ENCODE results near the gene SRXN1.
"Not testable (repeated sequence)": the region's sequence is repeated elsewhere in the genome, so short reads cannot be mapped to it uniquely, and the experiment has no call there.

SRXN1 gene

DNA sequence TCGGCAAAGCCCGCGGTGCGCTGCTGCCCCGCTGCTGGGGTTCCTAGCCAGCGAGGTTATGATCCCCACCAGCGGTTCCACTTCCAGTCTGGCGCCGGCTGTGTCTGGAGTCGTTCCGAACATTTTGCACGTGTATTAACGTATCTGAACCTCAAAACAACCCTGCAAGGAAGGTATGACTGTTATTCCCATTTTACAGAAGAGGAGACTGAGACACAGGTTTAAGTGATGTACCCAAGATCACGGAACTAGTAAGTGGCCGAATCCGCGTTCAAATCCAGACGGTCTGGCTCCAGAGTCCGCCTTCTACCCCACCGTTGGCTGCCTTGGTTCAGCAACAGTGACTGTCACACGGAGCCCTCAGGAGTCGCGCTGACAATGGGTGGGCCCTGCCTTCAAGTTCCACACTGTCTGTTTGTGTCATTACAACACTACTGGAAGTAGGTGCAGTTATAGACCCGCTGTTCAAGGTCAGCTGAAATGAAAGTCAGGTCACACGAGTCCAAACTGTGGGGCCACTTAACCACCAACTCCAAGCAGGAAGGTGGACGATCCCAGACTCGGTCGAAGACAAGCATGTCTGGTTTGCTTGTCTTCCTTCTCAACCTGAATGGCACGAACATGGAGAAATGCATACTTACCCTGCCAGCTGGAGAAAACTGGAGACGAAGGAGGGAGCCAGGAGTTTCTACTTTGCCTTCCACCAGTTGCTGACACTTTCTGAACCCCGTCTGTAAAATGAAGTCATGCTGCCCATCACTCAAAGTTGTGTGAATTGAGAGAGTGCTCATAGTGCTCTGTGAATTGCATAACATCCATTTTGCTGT lies 803 bp upstream of the SRXN1 start:
- no peak for DNase-seq

- no peak for DNase-seq
Measured at GRCh38 chr20:652615-653109, 338 bp downstream of the SRXN1 start.

DNA sequence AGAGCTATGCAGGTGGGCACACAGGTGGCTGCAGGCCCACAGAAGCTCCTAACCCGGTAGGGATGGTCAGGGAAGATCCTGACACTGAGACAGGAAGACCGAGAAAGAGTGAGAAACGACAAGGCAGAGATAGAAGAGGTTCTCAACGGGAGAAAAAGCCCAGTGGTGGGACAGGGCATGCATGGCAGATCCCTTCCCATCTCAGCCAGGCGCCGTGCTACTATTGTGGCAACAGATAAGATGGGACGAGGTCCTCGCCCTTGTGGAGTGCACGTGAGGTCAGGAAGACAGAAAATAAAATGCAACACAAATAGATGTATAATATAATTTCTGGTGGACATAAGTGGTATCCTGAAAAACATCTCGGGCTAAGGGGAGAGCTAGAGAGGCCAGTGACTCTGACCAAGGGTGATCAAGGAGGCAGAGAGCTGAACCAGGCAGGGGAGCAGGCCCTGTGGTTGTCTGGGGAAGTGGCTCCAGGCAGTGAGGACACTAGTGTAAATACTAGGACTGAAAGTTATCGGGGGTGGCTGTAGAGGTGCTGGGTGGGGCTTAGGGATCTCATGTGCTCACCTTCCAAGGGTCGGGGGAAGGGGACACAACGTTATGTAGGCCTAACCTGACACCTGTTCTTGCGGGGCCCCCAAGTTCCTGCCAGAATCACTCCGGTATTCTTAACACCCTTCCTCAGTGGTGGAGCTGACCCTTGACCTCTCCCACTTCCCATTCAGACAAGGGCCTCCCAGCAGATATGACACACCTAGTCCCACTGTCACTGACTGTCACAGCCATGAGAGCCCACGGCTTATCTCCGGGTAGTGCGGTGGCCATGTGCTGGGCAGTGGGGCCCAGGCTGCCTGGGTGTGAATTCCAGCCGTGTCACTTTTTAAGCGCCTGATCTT lies 1.0 kb downstream of the SRXN1 start:
- no peak for DNase-seq

DNA sequence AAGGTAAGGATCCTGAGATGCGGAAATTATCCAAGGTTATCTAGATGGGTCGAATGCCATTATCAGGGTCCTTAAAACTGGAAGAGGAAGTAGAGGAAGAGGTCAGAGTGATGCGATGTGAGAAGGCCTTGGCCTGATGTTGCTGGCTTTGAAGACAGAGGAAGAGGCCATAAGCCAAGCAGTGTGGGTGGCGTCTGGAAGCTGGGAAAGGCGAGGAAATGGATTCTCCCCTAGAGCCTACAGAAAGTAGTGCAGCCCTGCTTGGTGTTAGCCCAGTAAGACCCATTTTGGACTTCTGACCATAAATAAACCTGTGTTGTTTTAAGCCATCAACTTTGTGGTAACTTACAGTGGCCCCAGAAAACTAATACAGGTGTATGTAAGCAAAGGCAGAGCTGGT lies 2.0 kb downstream of the SRXN1 start:
- DNase-seq = no peak

DNA sequence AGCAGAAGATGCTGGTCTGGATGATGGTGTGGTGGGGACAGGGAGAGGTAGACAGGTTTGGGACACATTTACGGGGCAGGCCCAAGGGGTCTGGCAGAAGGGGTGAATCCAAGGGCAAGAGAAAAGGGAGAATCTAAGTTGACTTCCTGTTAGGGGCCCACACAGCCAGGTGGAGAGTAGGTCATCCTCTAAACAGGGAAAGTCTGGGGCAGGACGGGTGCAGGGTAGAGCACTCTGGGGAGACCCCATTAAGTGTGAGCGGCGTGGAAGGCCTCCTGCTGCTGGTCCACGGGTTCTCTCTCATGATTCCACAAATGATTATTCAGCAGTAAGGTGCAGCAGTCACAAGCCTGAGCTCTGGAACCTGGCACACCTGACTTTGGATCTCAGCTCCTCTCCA lies 2.7 kb downstream of the SRXN1 start:
- DNase-seq = no peak

DNA sequence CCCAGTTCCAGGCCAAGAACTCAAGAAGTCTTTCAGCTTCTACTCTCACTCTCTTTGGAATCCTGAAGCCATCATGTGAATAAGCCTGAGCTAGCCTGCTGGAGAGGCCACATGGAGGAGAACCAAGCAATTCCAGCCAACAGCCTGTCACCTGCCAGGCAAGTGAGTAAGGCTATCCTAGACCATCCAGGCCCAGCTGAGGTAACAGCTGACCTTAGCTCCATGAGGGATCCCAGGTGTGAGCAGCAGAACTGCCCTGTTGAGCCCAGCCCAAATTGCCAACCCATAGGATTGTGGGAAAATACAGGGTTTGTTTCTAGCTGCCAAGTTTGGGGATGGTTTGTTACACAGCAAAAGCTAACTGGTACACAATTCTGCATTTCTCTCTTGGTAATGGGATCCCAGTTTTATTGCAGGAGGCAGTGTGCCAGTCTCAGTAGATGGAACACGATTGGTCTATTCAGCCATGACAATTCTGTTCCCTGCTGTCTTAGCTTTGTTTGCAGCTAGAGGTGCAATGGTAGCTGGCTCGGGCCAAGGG lies 5.5 kb downstream of the SRXN1 start:
- DNase-seq = no peak

GRCh38 chr20:646868-647233 lies 6.1 kb downstream of the SRXN1 start:
- DNase-seq = no peak

DNA sequence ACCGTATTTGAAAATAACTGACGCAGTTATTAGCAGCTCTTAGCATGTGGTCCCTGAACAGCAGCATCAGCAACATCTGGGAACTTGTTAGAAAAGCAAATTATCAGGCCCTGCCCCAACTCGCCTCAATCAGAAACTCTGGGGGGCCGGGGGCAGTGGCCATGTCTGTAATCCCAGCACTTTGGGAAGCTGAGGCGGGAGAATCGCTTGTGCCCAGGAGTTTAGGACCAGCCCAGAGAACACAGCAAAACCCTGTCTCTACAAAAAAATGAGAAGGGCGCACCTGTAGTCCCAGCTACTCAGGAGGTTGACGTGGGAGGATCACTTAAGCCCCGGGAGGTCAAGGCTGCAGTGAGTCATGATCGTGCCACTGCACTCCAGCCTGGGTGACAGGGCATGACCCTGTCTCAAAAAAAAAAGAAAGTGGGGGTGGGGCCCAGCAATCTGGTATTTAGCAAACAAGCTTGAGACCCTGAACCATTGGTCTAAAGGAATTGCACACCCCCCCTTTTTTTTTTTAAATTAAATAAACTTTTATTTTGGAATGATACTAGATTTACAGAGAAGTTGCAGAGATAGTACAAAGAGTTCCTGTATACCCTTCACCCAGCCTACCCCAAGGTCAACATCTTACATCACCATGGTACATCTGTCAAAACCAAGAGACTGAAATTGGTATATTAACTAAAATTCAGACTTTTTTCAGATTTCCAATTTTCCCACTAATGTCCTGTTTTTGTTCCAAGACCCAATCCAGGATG lies 6.7 kb downstream of the SRXN1 start:
- no peak for DNase-seq

GRCh38 chr20:645318-646106 lies 7.5 kb downstream of the SRXN1 start:
- peak; percentile 57 for DNase-seq

GRCh38 chr20:644692-645317 lies 8.2 kb downstream of the SRXN1 start:
- no peak for DNase-seq

DNA sequence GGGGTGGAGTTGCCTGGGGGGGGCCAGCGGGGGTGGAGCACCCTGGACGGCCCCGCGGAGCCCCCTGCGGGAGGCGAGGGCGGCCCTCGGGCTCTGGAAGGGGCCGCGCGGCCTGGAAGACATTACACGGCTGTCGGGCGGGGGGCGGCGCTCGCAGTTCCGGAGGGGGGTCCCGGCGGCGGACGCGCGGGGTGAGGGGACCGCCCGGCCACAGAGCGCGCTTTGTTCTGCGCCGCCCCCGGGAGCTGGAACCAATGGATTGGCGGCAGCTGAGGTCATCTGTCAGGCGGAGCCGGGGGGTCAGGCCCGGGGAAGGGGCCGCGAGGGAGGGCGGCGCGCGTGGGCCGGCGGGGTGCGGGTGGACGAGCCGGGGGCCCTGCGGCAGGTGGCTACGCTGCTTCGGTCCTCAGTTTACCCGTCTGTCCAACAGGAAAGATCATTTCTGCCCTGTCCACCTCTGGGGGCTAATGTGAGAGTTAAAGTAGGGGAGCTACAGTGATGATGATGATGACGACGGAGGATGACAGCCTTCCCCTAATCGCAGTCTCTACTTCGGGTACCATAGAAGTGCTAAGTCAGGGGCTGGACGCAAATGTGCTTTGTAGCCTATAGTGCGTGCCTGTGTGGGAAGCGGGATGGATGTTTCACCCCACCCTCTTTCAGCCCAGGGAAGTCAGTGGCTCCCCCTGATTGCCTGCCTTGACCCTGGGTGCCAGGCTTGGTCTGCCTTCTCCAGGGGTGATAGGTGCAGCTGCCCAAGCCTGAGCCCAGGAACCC lies 10.4 kb downstream of the SRXN1 start:
- DNase-seq = no peak

DNA sequence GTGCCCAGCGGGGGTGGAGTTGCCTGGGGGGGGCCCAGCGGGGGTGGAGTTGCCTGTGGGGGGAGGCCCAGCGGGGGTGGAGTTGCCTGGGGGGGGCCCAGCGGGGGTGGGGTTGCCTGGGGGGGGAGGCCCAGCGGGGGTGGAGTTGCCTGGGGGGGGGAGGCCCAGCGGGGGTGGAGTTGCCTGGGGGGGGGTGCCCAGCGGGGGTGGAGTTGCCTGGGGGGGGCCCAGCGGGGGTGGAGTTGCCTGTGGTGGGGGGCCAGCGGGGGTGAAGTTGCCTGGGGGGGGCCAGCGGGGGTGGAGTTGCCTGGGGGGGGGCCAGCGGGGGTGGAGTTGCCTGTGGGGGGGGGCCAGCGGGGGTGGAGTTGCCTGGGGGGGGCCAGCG lies 11.0 kb downstream of the SRXN1 start:
- not testable (repeated sequence) for DNase-seq

- DNase-seq = no peak
Measured at GRCh38 chr20:641516-641875, 11.5 kb downstream of the SRXN1 start.

- DNase-seq = no peak
Measured at GRCh38 chr20:640674-641515, 12.1 kb downstream of the SRXN1 start.

DNA sequence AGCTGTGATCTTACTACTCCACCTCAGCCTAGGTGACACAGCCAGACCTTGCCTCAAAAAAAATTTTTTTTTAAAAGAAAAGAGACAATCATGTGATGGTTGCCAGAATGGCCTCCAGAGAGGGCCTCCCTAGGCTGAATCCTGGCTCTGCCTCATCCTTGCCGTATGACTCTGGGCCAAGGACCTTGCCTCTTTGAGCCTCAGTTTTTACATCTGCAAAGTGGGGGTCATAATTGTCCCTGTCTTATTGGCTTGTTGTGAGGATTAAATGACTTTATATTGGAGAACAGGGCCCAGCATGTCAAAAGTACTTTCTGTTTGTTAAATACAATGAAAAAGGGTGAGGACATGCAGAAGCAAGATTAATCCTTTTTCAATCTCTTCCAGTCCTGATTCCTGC lies 14.4 kb downstream of the SRXN1 start:
- no peak for DNase-seq

DNA sequence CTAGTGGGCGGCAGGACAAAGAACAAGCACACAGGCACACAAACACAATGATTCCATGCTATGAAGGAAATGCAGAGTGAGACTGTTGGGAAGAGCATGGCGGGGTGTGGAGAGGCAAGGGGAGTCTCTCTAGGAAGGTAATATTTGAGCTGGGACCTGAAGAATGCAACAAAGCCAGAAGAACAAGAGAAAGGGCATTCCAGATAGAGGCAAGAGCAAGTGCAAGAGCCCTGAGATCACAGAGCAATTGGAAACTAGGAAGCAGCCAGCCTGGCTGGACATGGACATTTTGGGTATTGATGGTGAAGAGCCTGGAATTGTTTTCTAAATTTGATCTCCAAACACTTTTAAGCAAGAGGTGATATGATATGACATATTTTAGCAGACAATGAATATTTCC lies 15.4 kb downstream of the SRXN1 start:
- DNase-seq = no peak

DNA sequence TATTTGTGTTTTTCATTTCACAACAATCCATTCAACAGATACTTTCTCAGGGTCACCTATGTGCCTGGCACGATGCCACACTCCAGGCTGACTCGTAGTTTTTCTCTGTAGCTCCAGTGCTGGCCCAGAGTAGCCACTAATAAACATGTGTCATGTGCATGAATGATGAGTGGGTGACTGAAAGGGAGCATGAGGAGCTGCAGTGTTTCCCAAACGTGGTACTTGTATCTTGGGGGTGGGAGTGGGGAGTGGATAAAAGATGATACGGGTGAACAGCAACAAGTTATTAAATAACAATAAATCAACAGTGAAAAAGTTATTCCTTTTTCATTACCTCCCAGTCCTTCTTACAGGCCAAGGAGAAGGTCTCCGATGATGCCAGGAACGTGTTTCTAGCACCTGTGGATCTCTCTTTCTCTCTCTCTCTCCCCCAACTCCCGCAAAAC lies 17.1 kb downstream of the SRXN1 start:
- no peak for DNase-seq

- DNase-seq = no peak
Measured at GRCh38 chr20:635028-635892, 17.7 kb downstream of the SRXN1 start.
